Measurements from ENCODE around the gene ALDH1A1. TPM values are rescaled to one million over a fixed set of nuclear protein-coding genes. Genes with fewer than 3 reads are reported as not detected.

Gene ALDH1A1
- total RNA-seq, 1 donor from 2014 or later = 212 TPM

DNA sequence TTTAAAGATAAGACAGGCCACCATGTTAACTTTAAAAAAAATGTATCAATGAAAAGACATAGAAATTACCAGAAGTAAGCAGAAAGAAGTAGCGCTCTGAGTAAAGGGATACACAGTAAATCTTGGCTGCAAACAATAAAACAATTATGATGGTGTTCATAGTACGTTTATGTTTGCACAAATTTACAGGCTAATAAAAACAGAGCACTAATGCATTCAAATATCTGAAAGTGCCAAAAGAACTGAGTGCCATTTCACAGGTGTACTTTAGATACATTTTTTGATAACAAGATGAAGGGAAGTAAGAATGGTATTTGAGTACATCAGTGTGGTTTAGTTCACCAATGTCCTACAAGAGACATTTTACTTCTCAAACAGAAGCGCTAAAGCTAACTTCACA is 32.9 kb upstream of the ALDH1A1 start:
- H3K36me3 ChIP-seq = no peaks in the 10 kb centered on the region
- ATAC-seq (no peak), DNase-seq (no peak)
- no peaks in the 10 kb centered on the region for H3K9me3 ChIP-seq
- TF ChIP-seq, protein P1, sequence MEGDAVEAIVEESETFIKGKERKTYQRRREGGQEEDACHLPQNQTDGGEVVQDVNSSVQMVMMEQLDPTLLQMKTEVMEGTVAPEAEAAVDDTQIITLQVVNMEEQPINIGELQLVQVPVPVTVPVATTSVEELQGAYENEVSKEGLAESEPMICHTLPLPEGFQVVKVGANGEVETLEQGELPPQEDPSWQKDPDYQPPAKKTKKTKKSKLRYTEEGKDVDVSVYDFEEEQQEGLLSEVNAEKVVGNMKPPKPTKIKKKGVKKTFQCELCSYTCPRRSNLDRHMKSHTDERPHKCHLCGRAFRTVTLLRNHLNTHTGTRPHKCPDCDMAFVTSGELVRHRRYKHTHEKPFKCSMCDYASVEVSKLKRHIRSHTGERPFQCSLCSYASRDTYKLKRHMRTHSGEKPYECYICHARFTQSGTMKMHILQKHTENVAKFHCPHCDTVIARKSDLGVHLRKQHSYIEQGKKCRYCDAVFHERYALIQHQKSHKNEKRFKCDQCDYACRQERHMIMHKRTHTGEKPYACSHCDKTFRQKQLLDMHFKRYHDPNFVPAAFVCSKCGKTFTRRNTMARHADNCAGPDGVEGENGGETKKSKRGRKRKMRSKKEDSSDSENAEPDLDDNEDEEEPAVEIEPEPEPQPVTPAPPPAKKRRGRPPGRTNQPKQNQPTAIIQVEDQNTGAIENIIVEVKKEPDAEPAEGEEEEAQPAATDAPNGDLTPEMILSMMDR (IDR thresholded peaks at IDR 0.05) = no peak
- no peak overlapping the region for H3K4me3 ChIP-seq
- no peaks in the 10 kb centered on the region for H3K4me1 ChIP-seq
- intact Hi-C loops (cut with DNase I) = no loop called here
- H3K27me3 ChIP-seq = no peaks in the 10 kb centered on the region
- H3K27ac ChIP-seq = no peak overlapping the region

DNA sequence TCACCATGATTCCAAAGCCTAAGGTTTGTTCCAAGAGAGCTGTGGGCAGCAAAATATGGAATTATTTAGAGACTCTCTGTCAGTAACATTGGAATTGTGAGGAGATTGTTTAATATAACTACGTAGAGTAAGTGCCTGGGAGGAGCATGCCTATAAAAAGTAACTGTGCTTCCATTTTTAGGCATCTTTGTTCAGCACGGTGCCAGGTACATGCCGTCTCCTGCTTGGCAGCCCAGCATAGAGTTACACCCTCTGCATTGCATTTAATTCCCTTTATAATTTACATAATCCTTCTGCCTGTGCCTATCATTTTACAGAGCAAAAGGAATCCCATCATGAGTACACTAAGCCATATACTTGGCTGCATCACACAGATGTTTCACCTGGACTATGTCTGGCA is 32.1 kb upstream of the ALDH1A1 start:
- H3K4me1 ChIP-seq = no peaks in the 10 kb centered on the region
- intact Hi-C loops (cut with DNase I) = no loop called here
- TF ChIP-seq, protein P1 (IDR thresholded peaks at IDR 0.05) = no peak
- DNase-seq (no peak), ATAC-seq (no peak)
- H3K27ac ChIP-seq = no peak overlapping the region
- H3K36me3 ChIP-seq = no peaks in the 10 kb centered on the region
- no peaks in the 10 kb centered on the region for H3K27me3 ChIP-seq
- H3K4me3 ChIP-seq = no peak overlapping the region
- H3K9me3 ChIP-seq = no peaks in the 10 kb centered on the region

DNA sequence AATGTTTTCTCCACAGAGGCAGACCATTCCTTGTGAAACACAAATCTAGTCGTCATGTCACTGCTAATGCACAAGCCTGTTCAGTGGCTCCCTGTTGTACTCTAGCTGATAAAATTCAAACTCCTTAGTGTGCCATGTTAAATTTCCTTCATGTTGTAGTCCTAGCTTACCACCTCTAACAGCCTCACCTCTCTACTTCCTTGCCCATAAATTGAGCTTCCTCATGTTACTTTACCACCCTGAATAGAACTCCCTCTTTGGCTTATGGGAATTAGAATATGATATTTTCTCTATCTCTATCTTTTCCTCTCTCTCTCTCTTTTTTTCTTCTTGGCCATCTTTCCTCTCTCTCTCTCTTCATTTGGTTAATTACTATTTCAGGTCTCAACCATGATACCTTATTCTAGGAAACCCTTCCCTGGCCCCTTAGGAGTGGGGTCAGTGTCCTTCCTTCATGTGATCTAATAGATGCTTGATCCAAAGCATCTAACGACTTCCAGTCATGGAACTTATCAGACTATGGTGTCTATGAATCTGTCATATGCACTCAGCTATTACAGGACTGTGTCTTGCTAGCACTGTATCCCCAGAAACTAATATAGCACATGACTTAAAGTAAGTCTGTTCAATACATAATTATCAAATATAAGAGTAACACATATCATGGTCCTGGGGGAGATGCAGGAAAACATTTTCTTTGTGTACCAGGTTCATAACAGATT is 31.5 kb upstream of the ALDH1A1 start:
- Histone ChIP-seq H3K9me3 (no peaks in the 10 kb centered on the region), H3K27ac (no peak overlapping the region), H3K4me1 (no peaks in the 10 kb centered on the region), H3K4me3 (no peak overlapping the region), H3K27me3 (no peaks in the 10 kb centered on the region), H3K36me3 (no peaks in the 10 kb centered on the region)
- no peak for DNase-seq
- ATAC-seq = no peak
- intact Hi-C loops (cut with DNase I) = no loop called here
- TF ChIP-seq, protein P1 (IDR thresholded peaks at IDR 0.05) = no peak

DNA sequence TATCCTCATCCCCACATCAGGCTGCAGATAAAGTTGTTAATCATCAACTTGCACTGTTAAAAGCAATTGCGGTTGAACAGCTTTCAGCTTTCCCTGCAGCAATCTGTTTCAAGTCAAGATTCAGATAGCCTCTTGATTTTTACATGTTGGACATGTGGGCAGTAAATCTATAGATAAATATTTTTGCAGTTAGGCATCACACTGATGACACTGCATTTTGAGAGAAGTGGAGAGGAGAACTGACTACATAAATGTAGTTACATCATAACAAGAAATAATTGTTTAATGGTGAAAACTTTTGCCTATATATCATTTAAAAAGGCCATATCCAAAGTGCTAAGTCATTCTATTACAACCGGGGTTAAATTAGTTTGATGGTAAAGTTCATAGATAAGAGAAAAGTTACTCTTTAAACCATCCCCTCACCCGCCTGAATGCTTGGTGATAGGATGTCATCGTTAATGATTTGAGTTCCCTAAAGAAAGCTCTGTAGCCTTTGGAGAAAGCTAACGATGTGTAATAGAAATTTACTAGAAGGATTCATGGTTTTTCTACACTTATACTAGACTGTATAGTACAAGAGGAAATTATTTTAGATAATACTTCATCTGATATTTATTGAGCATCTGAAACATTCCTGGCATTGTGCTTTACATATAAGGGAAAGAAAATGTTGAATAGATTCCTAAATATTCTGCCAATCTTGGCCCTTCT is 30.8 kb upstream of the ALDH1A1 start:
- H3K27me3 ChIP-seq = no peaks in the 10 kb centered on the region
- H3K4me1 ChIP-seq = no peaks in the 10 kb centered on the region
- no peaks in the 10 kb centered on the region for H3K9me3 ChIP-seq
- no peak overlapping the region for H3K4me3 ChIP-seq
- ATAC-seq (no peak), DNase-seq (no peak)
- intact Hi-C loops (cut with DNase I) = no loop called here
- H3K36me3 ChIP-seq = no peaks in the 10 kb centered on the region
- TF ChIP-seq, protein P1 (IDR thresholded peaks at IDR 0.05) = no peak
- no peak overlapping the region for H3K27ac ChIP-seq

DNA sequence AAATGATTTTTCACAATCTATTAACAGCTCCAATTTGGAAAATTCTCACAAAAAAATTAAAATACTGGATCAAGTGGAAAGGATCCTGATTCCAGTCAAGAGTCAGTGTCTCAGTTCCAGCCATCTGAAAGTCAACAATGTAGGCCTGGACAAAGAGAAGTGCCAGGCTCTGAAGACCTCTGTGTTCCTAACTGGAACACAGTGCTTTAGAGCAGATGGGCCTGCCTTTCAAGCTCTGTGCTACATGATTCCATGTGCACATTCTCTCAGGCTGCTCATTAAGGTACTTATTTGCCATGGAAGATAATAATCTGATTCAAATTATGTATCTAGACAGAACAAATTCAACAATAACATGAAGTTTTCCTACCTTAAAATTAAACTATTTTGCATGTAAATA is 30.2 kb upstream of the ALDH1A1 start:
- DNase-seq = no peak
- Histone ChIP-seq H3K9me3 (no peaks in the 10 kb centered on the region), H3K4me3 (no peak overlapping the region), H3K27ac (no peak overlapping the region), H3K27me3 (no peaks in the 10 kb centered on the region), H3K4me1 (no peaks in the 10 kb centered on the region), H3K36me3 (no peaks in the 10 kb centered on the region)
- ATAC-seq = peak; percentile 30
- intact Hi-C loops (cut with DNase I) = no loop called here
- TF ChIP-seq, protein P1 (IDR thresholded peaks at IDR 0.05) = no peak

Measured in upper lobe of right lung (tissue), 1 donor.